Measurements from ENCODE around the gene CHST11. TPM values are rescaled to one million over a fixed set of nuclear protein-coding genes. Genes with fewer than 3 reads are reported as not detected.

The CHST11 gene
- total RNA-seq, 1 experiment from 2014 or later, result 6.7 TPM

DNA sequence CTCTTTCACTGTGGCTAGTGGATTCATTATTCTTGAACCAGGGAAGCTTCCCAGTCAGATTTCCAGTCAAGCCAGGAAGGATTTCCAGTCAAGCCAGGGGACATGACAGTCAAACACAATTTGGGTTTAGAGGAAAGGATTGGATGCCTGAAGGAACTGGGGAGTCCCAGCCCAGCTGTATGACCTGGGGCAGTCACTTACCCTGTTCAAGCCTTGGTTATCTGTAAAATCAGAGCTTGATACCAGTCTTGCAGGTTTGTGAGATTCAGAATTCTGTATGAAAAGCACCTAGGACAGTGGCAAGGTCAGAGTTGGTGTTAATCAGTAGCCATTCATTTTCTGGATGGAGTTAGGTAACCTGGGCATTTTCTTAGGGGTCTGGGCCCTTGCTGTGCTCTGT, 152.7 kb downstream of the CHST11 start:
- no peak overlapping the region for H3K4me3 Mint-ChIP-seq
- Histone ChIP-seq H3K9ac (ENCODE audit: extremely low read depth, insufficient read length, low read length) (no peak overlapping the region), H3K14ac (ENCODE audit: insufficient read depth, low read length) (no peak overlapping the region), H3K27ac (ENCODE audit: insufficient read length, low read depth, low read length) (no peak overlapping the region), H3K79me1 (ENCODE audit: insufficient read depth, low read depth, low read length, poor library complexity, severe bottlenecking) (no peaks in the 10 kb centered on the region), H2BK15ac (ENCODE audit: low read depth, low read length) (no peak overlapping the region), H2BK20ac (ENCODE audit: low read depth, low read length, poor library complexity, severe bottlenecking) (no peak overlapping the region), H4K91ac (ENCODE audit: insufficient read length, low read depth, low read length) (no peak overlapping the region), H3T11ph (ENCODE audit: low read length) (no peak overlapping the region), H2AFZ (ENCODE audit: low read length) (no peak overlapping the region), H3K18ac (ENCODE audit: insufficient read length, low read depth, low read length) (no peak overlapping the region), H3K79me2 (ENCODE audit: insufficient read depth, low read length) (no peaks in the 10 kb centered on the region), H4K20me1 (ENCODE audit: control insufficient read depth, insufficient read depth, insufficient read length) (no peaks in the 10 kb centered on the region), H4K5ac (ENCODE audit: insufficient read length, low read depth, low read length) (no peak overlapping the region), H3K4ac (ENCODE audit: low read depth, low read length) (no peak overlapping the region), H2BK5ac (ENCODE audit: insufficient read length, low read length) (no peak overlapping the region), H3K4me1 (ENCODE audit: insufficient read depth, low read length) (peaks cover 1% of the 10 kb centered on the region; the same call in 1 of the 2 replicates), H3K27me3 (ENCODE audit: insufficient read depth, low read length) (no peaks in the 10 kb centered on the region), H2AK5ac (ENCODE audit: insufficient read length, low read length) (no peak overlapping the region), H3K23ac (ENCODE audit: insufficient read length, low read depth, low read length) (no peak overlapping the region), H3K56ac (ENCODE audit: insufficient read length, low read depth, low read length) (no peak overlapping the region), H3K9me3 (ENCODE audit: control insufficient read depth, low read depth, low read length) (no peaks in the 10 kb centered on the region), H3K4me2 (ENCODE audit: insufficient read depth, insufficient read length, low read length) (no peak overlapping the region), H4K8ac (replicated peaks; ENCODE audit: insufficient read length, low read depth, low read length) (no peak overlapping the region), H2BK120ac (ENCODE audit: low read depth, low read length, poor library complexity, severe bottlenecking) (no peak overlapping the region), H2BK12ac (ENCODE audit: insufficient read length, low read depth, low read length) (no peak overlapping the region), H3K23me2 (ENCODE audit: insufficient read length, low read depth, low read length, poor library complexity, severe bottlenecking) (no peaks in the 10 kb centered on the region)
- TF ChIP-seq, protein P1, sequence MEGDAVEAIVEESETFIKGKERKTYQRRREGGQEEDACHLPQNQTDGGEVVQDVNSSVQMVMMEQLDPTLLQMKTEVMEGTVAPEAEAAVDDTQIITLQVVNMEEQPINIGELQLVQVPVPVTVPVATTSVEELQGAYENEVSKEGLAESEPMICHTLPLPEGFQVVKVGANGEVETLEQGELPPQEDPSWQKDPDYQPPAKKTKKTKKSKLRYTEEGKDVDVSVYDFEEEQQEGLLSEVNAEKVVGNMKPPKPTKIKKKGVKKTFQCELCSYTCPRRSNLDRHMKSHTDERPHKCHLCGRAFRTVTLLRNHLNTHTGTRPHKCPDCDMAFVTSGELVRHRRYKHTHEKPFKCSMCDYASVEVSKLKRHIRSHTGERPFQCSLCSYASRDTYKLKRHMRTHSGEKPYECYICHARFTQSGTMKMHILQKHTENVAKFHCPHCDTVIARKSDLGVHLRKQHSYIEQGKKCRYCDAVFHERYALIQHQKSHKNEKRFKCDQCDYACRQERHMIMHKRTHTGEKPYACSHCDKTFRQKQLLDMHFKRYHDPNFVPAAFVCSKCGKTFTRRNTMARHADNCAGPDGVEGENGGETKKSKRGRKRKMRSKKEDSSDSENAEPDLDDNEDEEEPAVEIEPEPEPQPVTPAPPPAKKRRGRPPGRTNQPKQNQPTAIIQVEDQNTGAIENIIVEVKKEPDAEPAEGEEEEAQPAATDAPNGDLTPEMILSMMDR (conservative IDR thresholded peaks at IDR 0.05), result no peak
- no peak for DNase-seq
- H3K27me3 Mint-ChIP-seq (ENCODE audit: low read depth), result no peaks in the 10 kb centered on the region; the same call in 1 of the 2 replicates
- H3K36me3 Mint-ChIP-seq (ENCODE audit: insufficient read depth in 1 of 3, low read depth in 3 of 3), result no peaks in the 10 kb centered on the region
- H3K4me1 Mint-ChIP-seq, result peaks cover 5 to 7% of the 10 kb centered on the region in 2 experiments
- peak overlapping the region in 1 of 3 experiments; percentile 74; a peak in 2 of 7 replicates for H3K27ac Mint-ChIP-seq
- peaks cover 0 to 3% of the 10 kb centered on the region in 2 experiments; a peak in 2 of 5 replicates for H3K9me3 Mint-ChIP-seq
